GM12865 (cell line): Measurements from ENCODE around the gene ELL.

Experiments
- DNase-seq: peaks from one replicate; pipeline ENCODE4 v3.0.0; 2010; ENCODE audit warnings: low read depth
- H3K4me3 ChIP-seq: 2 replicates; pipeline ENCODE4 v1.5.1; 2011; ENCODE audit warnings: mild to moderate bottlenecking, low read depth, low read length, control low read depth
- CTCF ChIP-seq: IDR thresholded peaks from 2 replicates; pipeline ENCODE4 v1.5.1; 2011; ENCODE audit warnings: low read length, control low read depth, low read depth, inconsistent platforms; ENCODE audit not compliant: insufficient read depth; ENCODE audit errors: missing control alignments

ELL gene

GRCh38 chr19:18488838-18489626 lies 32.8 kb downstream of the ELL start:
- no peak for DNase-seq
- no peak for TF ChIP-seq CTCF
- H3K4me3 ChIP-seq = no peak overlapping the region

GRCh38 chr19:18488403-18488723 lies 33.5 kb downstream of the ELL start:
- no peak for TF ChIP-seq CTCF
- no peak for DNase-seq

GRCh38 chr19:18487576-18488402 lies 34.1 kb downstream of the ELL start:
- peak; percentile 4 for TF ChIP-seq CTCF
- DNase-seq = no peak

More at GRCh38 chr19:18488403-18488723, 33.5 kb downstream of the ELL start:
- H3K4me3 ChIP-seq = no peak overlapping the region

GRCh38 chr19:18486746-18487145 lies 35.1 kb downstream of the ELL start:
- DNase-seq = no peak
- H3K4me3 ChIP-seq = no peak overlapping the region
- no peak for TF ChIP-seq CTCF

More at GRCh38 chr19:18487576-18488402, 34.1 kb downstream of the ELL start:
- H3K4me3 ChIP-seq = no peak overlapping the region

- no peak for TF ChIP-seq CTCF
- DNase-seq = no peak
- H3K4me3 ChIP-seq = no peak overlapping the region
Observed at GRCh38 chr19:18484992-18485391, 36.9 kb downstream of the ELL start.

- TF ChIP-seq CTCF = no peak
- no peak for DNase-seq
Observed at GRCh38 chr19:18483119-18483890, 38.6 kb downstream of the ELL start.

More at GRCh38 chr19:18483119-18483890, 38.6 kb downstream of the ELL start:
- H3K4me3 ChIP-seq = no peak overlapping the region
